ENCODE results near the gene IL12RB1.
"Not testable (repeated sequence)": the region's sequence is repeated elsewhere in the genome, so short reads cannot be mapped to it uniquely, and the experiment has no call there.

The IL12RB1 gene

DNA sequence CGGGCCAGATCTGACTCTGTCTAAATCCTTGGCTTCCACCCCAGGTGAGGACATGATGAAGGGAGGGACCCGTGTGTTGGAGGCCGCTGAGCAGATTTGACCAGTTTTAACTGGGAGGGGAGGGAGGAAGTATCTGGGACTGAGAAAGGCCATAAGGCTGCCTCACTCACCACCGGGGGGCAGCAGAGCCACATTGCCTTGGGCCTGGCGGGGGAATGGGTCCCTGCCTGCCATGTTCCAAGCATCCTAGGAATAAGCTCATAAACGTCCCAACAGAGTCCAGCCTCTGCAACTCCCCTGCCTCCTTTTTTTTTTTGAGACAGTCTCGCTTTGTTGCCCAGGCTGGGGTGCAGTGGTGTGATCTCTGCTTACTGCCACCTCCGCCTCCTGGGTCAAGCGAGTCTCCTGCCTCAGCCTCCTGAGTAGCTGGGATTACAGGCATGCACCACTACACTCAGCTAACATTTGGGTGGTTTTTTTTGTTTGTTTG is 26.3 kb upstream of the IL12RB1 start:
- peak; percentile 84 for DNase-seq (ENCODE audit: low spot score)

DNA sequence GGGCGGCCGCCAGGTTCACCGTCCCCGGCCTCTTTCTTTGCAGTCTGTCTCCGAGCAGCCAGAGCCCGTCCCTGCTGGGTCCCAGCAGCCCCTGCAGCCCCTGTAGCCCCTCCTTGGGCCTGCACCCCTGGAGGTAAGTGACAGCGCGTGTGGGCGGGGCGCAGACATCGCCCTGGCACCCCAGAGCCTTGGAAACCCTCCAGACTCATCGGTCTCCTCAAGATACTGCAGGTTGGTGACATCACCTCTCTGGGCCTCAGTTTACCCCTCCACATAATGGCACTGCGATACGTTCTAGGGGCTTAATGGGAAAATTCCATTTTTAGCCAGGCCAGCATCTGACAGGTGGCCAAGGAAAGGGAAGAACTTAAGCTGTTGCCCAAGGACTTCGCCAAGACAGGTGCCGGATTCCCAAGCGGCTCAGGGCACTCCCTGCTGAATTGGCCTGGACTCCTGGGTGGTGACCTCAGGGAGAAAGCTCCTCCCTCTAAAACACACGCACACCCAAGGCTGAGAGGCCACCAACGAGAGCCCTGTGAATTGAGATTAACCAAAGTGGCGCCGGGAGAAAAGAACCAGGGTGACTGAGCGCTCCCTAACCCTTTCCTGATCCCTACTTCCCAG is 24.0 kb upstream of the IL12RB1 start:
- DNase-seq (ENCODE audit: low spot score): no peak

DNA sequence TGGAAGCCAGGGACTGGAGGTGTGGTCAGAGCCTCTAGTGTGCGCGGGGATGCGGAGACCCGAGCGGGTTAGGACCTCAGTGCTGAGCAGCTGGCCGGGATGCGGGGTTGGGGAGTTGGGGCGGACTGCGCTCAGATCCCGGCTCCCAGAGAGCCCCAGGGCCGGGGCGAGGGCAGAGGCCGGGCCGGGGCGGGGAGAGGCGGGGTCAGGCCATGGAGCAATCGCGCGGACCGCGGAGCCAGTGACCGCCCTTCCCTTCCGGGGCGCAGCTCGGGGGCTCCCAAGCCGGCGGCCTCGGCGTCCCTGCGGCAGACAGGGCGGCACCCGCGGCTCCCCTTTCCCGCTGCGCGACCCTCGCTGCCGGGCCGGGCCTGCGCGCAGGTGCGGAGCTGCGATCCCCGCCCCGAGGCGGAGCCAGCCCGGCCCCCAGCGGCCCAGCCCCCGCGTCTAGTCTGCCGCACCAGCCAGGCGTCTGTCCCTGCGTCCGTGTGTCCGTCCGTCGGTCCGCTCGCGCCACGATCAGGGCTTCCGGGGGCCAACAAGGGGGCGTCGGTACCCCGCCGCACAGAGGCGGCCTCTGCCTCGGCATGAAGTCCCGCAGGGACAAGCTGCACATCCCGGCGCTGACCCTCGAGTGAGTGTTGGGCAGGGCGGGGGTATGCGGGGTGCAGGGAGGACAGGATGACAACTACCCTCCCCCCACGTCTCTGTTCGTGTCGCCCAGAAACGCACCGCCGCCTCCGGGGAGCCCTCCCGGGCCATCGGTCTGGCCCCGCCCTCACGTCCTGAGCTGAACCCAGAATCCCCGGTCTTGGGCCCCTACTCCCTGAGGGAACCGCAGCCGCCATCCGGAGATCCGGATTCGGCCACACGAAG is 23.2 kb upstream of the IL12RB1 start:
- DNase-seq (ENCODE audit: low spot score): no peak

DNA sequence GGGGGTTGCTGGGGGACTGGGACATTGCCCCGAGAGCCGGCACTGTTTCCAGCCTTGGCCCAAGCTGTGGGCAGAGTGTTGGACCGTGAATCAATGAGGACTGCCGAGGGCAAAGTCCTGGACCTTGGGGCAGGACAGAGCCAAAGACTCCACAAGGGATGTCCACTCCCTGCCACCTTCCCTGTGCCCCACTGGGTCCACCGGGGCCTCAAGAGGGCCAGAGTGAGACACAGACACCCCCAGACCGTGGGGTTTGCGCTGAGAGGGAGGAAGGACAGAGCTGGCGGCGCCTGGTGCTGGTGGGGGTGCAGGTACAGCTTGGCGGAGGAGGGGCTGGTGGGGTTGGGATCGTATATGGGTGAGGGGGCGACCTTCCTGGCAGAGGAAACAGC is 22.6 kb upstream of the IL12RB1 start:
- DNase-seq (ENCODE audit: low spot score): no peak

DNA sequence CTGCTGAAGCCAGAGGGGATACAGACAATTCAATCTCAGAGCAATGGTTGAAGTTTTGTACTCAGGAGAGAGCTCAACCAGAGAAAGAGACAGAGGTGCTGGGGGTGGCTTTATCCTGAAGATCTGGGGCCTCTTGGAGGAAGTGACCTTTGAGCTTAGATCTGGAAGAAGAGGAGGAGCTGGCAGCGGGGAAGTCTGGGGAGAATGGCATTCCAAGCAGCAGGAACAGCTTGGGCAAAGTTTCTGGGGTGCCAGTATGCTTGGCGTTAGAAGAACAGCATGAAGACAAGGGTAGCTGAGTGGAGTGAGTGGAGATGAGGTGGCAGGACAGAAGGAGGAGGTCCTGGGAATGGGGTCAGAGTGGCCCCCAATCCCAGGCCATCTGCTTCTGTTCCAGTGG is 22.2 kb upstream of the IL12RB1 start:
- DNase-seq (ENCODE audit: low spot score): no peak

DNA sequence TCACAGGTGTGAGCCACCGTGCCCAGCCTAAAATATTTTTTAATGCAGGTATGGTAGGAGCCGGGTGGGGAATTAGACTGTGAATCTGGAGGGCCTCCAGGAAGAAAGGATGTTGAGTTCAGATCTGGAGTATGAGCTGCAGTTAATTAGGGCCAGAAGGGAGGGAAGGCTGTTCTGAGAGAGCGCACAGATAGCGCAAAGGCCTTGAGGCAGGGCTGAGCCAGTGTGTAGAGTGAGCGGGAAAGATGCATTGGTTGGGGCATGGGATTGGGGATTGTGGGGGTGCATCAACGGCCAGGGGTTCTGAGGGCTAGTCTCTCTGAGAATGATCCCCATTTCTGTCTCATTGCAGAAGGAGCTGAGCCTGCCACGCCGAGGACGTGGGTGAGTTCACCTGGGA is 20.5 kb upstream of the IL12RB1 start:
- DNase-seq (ENCODE audit: low spot score): no peak

DNA sequence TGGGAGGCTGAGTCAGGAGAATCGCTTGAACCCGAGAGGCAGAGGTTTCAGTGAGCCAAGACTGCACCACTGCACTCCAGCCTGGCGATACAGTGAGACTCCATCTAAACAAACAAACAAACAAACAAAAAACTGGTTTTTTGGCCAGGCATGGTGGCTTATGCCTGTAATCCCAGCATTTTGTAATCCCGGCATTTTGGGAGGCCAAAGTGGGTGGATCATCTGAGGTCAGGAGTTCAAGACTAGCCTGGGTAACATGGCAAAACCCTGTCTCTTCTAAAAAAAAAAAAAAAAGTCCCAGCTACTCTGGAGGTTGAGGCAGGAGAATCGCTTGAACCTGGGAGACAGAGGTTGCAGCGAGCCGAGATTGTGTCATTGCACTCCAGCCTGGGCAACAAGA is 18.5 kb upstream of the IL12RB1 start:
- DNase-seq (ENCODE audit: low spot score): not testable (repeated sequence)

DNA sequence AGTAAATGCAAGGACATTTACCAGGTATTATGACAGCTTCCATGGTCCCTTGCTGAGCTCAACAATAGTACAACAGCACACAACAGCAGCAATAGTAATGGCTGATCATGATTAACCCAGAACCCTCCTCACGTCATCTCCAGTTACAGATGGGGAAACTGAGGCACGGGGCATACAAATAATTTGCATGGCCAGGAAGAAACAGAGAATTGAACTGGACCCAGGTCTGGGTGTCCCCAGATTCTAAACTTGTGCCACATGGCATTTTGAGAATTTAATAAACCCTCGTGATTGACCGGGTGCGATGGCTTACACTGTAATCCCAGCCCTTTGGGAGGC is 18.0 kb upstream of the IL12RB1 start:
- DNase-seq (ENCODE audit: low spot score): no peak

DNA sequence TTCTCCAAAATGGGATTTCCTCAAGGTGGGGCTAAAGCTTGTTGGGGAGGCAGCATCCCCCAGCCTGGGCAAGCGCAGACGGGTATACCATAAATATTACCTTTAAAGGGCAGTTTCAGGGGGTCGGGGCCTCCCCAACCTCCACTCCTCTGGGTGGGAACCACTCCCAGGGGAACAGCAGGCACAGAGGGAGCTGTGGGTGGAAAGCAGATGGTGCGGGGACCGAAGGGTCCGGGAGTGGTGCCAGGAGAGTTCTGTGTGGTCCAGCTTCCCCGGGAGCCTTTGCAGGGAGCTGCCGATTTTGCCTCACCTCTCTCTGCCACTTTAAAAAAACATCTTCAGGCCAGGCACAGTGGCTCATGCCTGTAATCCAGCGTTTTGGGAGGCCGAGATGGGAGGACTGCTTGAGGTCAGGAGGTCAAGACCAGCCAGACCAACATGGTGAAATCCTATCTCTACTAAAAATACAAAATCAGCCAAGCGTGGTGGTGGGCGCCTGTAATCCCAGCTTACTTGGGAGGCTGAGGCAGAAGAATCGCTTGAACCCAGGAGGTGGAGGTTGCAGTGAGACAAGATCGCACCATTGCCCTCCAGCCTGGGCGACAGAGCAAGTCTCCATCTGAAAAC is 16.3 kb upstream of the IL12RB1 start:
- DNase-seq (ENCODE audit: low spot score): no peak

DNA sequence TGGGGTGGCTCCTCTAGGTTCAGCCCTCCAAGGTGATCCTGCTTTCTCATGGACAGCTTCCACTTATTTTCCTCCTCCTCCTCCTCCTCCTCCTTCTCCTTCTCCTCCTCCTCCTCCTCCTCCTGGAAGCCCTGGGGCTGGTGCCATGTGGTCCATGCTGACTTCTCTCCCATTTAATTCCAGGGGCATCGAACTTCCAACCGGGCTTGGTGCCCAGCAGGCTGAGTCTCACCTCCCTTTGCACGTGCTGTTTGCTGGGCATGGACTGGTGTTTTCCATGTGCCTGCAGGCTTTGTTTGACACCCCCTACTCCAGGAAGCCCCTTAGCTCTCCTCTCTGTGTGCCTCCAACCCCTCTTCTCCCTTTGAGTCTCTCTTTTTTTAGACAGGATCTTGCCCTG is 14.5 kb upstream of the IL12RB1 start:
- no peak for DNase-seq (ENCODE audit: low spot score)

DNA sequence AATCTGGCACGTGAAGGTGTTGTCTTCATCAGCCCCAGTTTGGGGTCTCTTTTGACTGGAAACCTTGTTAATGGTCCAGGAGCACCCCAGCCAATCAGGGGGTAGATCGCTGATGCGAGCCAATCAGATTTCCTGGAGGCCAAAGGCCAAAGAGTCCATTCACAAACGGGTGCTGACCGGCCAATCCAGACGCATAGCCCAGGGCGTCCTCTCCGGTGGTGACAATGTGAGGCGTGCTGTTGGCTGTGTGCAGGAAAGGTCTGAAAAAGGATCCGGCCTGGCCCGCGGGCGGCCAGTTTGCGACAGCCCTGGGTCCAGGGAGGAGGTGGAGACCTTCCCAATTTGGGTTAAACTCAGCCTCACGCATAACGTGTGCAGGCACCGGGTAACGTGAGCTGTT is 14.0 kb upstream of the IL12RB1 start:
- no peak for DNase-seq (ENCODE audit: low spot score)

DNA sequence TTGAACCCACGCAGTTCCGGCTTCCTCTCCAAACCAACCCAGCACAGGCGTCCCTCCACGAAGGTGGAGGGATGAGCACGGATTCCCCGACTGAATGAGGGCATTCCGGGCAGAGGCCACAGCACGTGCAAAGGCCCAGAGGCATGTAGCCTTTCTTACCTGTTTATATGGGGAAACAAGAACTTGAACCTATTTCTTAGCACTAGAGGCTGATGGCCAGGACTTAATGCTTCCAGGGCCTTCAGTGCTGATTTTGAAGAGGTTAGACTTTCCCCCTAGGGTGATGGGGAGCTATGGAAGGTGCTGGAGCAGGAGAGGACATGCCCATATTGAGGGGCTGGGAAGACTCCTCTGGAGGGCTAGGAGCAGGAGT is 12.9 kb upstream of the IL12RB1 start:
- DNase-seq (ENCODE audit: low spot score): no peak

DNA sequence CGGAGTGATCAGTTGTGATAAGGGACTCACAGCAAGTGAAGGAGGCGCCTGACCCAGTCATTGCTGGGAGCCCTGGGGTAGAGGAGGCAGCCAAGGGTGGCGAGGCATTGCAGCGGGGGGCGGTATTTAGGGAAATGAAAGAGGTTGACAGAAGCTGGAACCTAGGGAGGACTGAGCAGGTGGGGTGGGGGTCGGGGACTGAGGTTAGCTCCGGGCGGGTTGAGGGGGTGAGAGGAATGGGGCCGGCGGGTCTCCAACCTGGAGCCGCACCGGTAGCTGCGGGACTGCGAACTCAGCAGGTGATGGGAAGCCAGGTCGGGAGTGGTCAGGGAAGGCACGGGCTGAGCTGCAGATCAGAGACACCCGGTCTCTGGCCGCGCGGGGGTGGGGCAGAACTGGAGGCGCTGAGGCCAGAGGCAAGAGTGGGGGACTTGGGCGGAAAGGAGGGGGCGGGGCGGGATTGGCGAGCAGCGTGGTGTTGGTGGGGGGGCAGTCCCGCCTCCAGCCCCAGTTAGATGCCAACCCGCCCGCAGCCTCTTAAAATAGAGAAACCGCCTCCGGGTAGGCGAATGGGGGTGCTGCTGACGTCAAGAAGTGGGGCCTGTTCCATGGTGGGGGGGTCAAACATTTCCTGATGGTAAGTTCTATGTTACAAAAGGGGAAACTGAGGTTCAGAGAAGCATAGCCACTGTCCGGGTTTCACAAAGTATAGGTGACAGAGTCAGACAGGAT is 12.3 kb upstream of the IL12RB1 start:
- no peak for DNase-seq (ENCODE audit: low spot score)

DNA sequence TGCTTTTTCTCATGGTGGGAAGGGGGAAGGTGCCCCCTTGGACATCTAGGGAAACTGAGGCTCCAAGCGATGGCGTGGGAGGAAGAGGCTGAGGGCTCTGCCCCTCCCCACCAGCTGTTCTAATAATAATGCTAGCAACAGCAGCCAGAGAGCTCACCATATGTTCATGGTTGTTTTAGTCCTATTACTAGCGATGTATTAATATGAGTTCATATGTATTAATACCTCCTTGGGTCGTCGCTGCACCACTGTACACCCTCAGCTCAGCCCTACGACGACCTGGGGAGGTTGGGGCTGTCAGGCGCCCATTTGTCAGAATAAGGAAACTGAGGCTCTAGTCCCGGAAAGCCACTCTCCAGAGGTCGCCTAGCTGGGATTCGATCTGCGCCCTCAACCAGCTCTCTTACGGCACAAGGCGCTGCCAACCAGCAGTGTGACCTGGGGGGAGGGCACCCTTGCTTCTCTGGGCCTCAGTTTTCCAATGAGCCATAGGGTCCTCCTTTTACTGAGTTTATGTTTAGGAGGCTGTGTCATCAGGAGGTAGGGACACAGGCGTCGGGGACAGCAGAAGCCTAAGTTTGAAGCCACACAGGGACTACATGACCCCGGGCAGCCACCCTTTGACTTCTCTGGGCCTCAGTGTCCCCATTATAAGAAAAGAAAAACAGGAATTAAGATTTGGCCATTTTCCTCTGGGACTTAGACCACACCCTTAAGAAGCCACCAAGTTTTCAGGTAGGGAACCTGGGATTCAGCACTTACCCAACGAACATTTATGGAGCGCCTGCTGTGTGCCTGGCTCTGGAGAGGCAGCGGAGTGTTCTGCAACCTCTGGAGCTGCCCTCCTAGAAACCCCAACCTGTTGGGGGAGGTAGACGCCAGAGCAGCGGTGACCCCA is 11.5 kb upstream of the IL12RB1 start:
- DNase-seq (ENCODE audit: low spot score): no peak

DNA sequence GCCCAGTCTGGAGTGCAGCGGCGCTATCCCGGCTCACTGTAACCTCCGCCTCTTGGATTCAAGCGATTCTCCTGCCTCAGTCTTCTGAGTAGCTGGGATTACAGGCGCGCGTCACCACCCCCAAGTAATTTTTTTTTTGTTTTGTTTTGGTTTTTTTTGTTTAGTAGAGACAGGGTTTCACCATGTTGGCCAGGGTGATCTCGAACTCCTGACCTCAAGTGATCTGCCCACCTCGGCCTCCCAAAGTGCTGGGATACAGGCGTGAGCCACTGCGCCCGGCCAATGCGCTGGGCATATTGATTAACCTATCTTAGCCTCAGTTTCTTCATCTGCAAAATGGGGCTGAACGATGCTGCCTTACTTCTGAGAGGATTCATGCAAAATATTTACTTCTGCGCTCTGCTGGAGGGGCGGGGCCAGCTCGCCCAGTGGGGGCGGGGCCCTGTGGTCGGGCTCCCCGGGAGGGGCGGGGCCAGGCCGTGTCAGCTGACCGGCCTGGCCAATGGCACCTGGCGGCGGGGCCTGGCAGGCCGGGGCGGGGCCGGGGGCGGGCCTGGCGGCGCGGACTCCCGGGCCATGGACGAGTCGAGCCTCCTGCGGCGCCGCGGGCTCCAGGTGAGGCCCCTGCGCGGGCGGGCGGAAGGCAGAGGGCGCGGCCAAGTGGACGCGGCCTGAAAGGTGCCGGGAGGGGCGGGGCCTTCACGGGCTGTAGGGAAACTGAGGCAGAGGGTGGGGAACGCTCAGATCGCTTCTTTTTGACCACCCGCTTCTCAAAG is 10.7 kb upstream of the IL12RB1 start, which contains the start of gene MAST3:
TSS of gene MAST3 (plus strand) at position 562 of the 776 bp plus-strand sequence. CDS start at position 577, 15 bp downstream.
- peak; percentile 91 for DNase-seq (ENCODE audit: low spot score)

DNA sequence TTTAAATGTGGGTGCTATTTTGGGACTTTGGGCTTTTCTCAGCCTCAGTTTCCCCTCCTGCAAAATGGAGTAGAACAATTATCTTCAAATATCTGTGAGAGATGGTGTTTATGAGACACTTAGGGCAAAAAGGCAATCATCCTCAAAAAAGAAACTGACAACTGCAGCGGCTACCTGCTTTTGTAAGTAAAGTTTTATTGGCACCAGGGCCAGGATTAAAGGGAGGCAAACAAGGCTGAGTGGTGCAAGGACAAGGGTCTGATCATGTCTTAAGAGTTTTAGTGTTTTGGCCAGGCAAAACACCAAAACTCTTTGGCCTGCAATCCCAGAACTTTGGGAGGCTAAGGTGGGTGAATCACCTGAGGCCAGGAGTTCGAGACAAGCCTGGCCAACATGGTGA is 9.5 kb upstream of the IL12RB1 start:
- no peak for DNase-seq (ENCODE audit: low spot score)

DNA sequence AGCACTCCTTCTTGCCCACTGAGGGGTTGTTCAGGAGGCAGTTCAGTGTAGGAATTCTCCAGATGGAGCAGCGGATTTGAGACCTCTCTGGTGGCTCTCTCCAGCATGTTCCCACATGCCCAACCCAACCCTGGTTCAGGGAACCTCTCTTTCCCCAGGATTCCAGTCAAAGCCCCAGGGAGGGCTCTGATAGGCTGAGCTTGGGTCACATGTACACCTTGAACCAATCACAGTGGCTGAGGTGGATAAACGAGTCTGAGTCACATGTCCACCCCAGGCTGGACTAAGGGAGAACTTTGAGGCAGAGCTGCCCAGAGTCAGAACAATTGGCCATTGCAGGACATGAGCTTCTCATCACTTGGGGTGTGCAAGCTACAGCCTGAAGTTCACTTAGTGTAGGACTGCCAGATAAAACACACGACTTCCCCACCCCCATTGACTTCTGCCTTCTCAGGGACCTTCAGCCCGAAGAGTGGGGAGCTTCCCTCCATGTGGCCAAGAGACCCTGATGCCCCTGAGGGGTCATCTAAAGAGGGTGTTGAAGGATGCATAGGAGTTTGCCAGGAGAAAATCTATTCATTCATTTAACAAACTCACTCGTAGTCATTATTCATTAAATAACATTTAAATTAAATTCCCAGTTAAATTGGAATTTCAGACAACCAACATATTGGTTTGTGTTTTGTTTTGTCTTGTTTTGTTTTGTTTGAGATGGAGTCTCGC is 6.9 kb upstream of the IL12RB1 start:
- no peak for DNase-seq (ENCODE audit: low spot score)

DNA sequence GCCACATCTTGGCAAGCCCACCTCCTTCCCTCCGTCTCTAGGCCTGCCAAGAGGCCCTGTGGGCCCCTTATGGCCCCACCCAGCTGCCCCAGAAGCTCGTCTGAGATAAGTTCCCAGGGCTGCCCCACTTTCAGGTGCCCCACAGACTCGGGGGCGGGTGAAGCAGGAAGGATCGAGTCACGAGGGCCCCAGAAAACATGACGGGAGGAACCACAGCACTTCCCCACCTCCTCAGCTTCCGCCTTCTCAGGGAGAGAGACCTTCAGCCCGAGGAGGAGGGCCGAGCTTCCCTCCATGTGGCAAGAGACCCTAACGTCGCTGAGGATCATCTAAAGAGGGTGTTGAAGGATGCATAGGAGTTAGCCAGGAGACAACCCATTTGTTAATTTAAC is 4.5 kb upstream of the IL12RB1 start:
- DNase-seq (ENCODE audit: low spot score): peak; percentile 82

DNA sequence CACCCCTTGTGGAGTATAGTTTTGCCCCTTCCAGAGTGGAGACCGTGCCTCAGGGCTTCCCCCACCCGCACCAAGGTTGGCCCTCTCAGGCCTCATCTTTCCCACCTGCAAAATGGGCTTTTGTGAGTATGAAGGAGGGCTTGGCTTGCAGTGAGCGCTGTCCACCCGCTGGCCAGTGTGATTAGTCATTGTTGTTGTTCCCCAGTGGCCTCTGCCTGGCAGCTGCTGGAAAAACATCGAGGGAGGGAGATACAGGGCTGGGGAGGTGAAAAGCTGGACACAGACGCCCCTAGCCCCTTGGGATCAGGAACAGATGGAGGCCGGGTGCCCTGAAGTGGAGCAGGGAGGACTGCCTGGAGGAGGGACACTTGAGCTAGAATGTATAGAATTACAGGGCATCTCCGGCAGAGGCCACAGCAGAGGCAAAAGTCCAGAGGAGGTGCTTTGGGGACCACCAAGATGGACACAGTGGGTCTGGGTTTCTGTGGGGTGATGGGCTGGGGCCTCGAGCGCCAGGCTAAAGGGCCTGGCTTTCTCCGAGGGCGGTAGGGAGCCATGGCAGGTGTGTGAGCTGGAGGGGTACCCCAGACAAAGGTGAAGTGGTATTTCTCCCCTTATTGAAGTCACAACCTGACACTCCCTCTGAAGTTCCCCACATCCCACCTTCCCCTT is 3.9 kb upstream of the IL12RB1 start:
- DNase-seq (ENCODE audit: low spot score): no peak

All from activated CD4-positive, alpha-beta T cell treated with anti-CD3 and anti-CD28 coated beads, Interleukin-2, Interleukin-4, amounts not matched to agents 100 ng/mL and 50 ng/mL, durations not matched to agents 16 hours and 8 hours (primary cell).